Cardiac fibroblast (primary cell): ENCODE measurements around the gene CALCR.
"Not testable (repeated sequence)": the region's sequence is repeated elsewhere in the genome, so short reads cannot be mapped to it uniquely, and the experiment has no call there.

Experiments used
- DNase-seq, 2 donors: peaks; one replicate each; pipeline versions ENCODE4 v3.0.0 to v3.0.0-alpha.2; 2010; ENCODE audit warnings: low read depth in 2 of 2
- H3K4me3 ChIP-seq, 2 donors: replicated peaks in 1 of 2; 1 replicate in 1 of 2; 2 replicates in 1 of 2; pipeline ENCODE4 v1.5.1; 2011; ENCODE audit warnings: low read depth in 2 of 2, low read length in 2 of 2, mild to moderate bottlenecking in 2 of 2, moderate library complexity in 1 of 2
- TF ChIP-seq, protein P1 (sequence below): IDR thresholded peaks from one replicate; pipeline ENCODE4 v1.5.1; 2011; ENCODE audit warnings: low read depth, mild to moderate bottlenecking, low read length, inconsistent platforms

The CALCR gene

DNA sequence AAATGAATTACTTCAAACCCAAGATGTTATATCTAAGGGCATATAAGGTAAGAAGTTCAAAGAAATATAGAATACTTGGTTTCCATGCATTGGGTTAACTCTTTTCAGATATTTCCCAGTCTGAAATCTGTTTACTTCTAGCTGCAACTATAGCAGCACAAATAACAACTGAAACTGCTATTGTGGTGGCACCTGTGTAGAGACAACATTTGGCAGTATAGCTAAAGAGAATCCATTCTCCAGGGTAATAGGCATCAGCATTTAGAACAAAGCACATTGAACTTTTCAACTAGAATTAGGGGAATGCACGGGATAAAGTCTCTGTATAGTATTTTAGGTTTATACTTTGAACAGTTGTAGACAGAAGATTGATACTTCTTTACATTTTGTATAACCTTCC lies 19.7 kb upstream of the CALCR start:
- DNase-seq = no peak
- no peak overlapping the region for H3K4me3 ChIP-seq
- TF ChIP-seq, protein P1, sequence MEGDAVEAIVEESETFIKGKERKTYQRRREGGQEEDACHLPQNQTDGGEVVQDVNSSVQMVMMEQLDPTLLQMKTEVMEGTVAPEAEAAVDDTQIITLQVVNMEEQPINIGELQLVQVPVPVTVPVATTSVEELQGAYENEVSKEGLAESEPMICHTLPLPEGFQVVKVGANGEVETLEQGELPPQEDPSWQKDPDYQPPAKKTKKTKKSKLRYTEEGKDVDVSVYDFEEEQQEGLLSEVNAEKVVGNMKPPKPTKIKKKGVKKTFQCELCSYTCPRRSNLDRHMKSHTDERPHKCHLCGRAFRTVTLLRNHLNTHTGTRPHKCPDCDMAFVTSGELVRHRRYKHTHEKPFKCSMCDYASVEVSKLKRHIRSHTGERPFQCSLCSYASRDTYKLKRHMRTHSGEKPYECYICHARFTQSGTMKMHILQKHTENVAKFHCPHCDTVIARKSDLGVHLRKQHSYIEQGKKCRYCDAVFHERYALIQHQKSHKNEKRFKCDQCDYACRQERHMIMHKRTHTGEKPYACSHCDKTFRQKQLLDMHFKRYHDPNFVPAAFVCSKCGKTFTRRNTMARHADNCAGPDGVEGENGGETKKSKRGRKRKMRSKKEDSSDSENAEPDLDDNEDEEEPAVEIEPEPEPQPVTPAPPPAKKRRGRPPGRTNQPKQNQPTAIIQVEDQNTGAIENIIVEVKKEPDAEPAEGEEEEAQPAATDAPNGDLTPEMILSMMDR = no peak

DNA sequence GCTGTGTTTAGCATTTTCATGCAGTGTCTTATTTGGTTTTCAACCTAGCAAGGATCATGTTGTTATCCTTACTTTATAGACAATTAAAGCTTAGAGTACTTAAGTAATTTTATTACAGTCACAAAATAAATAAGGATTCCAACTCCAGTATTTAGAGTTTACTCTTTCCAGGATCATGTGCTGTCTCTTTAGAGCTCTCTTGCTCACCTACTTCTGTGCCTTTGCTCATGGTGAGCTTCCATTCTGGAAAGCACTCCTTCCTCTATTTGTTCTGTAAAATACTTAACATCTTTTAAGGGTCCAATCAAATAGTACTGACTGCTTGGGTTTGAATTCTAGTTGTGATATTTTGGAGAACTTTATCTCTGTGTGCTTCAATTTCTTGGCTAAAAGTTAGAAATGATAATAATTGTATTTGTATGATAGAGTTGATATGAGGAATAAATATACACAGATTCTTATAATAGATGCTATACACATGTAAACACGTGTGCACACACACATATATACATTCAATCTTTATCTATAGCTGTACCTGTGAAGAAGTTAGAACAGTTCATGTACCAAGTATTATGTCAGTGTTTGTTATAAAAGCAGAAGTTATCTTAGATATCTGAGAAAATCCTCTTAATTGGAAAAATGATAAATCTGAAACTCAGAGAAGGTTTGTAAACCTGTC lies 18.2 kb upstream of the CALCR start:
- TF ChIP-seq, protein P1 = no peak
- no peak overlapping the region for H3K4me3 ChIP-seq
- no peak for DNase-seq

DNA sequence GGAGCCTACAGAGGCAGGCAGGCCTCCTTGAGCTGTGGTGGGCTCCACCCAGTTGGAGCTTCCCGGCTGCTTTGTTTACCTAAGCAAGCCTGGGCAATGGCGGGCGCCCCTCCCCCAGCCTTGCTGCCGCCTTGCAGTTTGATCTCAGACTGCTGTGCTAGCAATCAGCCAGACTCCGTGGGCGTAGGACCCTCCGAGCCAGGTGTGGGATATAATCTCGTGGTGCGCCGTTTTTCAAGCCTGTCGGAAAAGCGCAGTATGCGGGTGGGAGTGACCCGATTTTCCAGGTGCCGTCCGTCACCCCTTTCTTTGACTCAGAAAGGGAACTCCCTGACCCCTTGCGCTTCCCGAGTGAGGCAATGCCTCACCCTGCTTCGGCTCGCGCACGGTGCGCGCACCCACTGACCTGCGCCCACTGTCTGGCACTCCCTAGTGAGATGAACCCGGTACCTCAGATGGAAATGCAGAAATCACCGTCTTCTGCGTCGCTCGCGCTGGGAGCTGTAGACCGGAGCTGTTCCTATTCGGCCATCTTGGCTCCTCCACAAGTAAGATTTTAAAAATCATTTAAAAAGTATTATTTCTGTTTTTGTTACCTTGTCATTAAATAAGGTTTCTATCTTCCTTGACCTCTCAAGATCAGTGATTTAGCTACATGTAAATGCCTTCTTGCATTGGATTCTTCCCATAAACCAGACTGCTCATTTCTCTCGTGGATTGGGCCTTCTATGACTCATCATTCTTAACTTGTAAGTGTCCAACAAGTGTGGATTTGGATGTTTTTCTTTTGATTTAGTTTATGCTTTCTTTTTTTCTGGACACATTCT lies 16.9 kb upstream of the CALCR start:
- DNase-seq, H3K4me3 ChIP-seq: not testable (repeated sequence)

DNA sequence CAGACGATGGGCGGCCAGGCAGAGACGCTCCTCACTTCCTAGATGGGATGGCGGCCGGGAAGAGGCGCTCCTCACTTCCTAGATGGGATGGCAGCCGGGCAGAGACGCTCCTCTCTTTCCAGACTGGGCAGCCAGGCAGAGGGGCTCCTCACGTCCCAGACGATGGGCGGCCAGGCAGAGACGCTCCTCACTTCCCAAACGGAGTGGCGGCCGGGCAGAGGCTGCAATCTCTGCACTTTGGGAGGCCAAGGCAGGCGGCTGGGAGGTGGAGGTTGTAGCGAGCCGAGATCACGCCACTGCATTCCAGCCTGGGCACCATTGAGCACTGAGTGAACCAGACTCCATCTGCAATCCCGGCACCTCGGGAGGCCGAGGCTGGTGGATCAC lies 11.9 kb upstream of the CALCR start:
- not testable (repeated sequence) for H3K4me3 ChIP-seq, DNase-seq

DNA sequence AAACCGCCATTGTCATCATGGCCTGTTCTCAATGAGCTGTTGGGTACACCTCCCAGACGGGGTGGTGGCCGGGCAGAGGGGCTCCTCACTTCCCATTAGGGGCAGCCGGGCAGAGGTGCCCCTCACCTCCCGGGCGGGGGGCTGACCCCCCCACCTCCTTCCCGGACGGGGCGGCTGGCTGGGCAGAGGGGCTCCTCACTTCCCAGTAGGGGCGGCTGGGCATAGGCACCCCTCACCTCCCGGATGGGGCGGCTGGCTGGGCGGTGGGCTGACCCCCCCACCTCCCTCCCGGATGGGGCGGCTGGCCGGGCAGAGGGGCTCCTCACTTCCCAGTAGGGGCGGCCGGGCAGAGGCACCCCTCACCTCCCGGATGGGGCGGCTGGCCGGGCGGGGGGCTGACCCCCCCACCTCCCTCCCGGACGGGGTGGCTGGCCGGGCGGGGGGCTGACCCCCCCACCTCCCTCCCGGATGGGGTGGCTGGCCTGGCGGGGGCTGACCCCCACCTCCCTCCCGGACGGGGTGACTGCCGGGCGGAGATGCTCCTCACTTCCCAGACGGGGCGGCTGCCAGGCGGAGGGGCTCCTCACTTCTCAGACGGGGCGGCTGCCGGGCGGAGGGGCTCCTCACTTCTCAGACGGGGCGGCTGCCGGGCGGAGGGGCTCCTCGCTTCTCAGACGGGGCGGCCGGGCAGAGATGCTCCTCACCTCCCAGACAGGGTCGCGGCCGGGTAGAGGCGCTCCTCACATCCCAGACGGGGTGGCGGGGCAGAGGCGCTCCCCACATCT lies 11.4 kb upstream of the CALCR start:
- H3K4me3 ChIP-seq, DNase-seq: not testable (repeated sequence)

DNA sequence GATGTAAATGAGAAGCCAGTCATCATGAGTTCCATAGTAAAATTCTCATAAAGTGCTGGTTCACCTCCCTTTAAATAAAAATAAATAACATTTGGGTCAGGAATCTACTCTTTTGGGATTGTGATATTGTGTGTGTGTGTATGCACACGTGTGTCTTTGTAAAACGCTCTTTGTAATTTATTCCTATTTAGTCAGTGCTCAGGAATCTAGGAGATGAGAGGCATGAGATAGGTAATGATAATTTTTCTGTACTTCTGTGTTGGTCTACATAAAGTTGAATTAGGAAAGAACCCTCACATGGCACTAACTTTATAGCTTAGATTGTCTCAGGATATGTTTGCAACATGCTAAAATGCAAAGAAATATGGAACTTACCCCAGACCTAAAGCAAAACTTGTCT lies 4.9 kb upstream of the CALCR start:
- TF ChIP-seq, protein P1 = no peak
- no peak overlapping the region for H3K4me3 ChIP-seq
- no peak for DNase-seq

DNA sequence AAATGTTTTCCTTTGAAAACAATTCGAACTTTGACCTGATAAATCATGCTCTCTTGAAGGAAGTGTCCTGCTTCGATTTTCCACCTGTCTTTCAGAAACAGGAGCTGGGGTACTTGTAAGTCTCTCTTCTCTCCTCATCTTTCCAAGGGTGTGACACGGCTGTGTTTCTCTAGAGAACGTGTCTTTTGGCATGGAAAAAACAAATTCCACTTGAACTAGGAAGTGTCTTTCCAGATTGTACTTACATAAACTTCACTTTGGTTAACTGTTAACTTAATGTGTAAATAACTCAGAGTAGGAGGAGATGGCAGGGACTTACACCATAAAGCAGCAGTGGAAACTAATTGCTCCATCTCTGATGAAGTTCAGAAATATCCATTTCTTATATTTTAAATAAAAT lies 4.2 kb upstream of the CALCR start:
- H3K4me3 ChIP-seq = no peak overlapping the region
- no peak for DNase-seq
- TF ChIP-seq, protein P1 = no peak
